Osteoblast (primary cell): Measurements from ENCODE around the gene MANEAL. TPM values are rescaled to one million over a fixed set of nuclear protein-coding genes. Genes with fewer than 3 reads are reported as not detected.

Source experiments
- DNase-seq: peaks from one replicate; pipeline ENCODE4 v3.0.0; 2011; ENCODE audit warnings: low spot score, mixed read lengths; ENCODE audit not compliant: insufficient read length; ENCODE audit errors: missing footprints
- H2AFZ ChIP-seq: 2 replicates; pipeline ENCODE4 v1.6.0; 2011; ENCODE audit warnings: mild to moderate bottlenecking, low read length
- H3K27ac ChIP-seq: 2 replicates; pipeline ENCODE4 v1.5.1; 2011; ENCODE audit warnings: mild to moderate bottlenecking, low read depth, low read length, moderate library complexity
- H3K27me3 ChIP-seq: 2 replicates; pipeline ENCODE4 v1.6.0; 2012; ENCODE audit warnings: mild to moderate bottlenecking, control low read depth, inconsistent platforms, low read length, moderate library complexity; ENCODE audit not compliant: insufficient read depth
- H3K36me3 ChIP-seq: 2 replicates; pipeline ENCODE4 v1.5.1; 2011; ENCODE audit warnings: mild to moderate bottlenecking, low read length, control low read depth, moderate library complexity; ENCODE audit not compliant: insufficient read depth
- H3K4me1 ChIP-seq: 2 replicates; pipeline ENCODE4 v1.5.1; 2011; ENCODE audit warnings: mild to moderate bottlenecking, low read length, control low read depth, moderate library complexity; ENCODE audit not compliant: insufficient read depth
- H3K4me2 ChIP-seq: 2 replicates; pipeline ENCODE4 v1.6.0; 2011; ENCODE audit warnings: mild to moderate bottlenecking, low read length; ENCODE audit not compliant: insufficient read depth
- H3K4me3 ChIP-seq: fragments of 200-600 bp; sonication (generic); 3 replicates; pipeline ENCODE4 v1.5.1; 2012; ENCODE audit warnings: mild to moderate bottlenecking, low read length, inconsistent platforms; ENCODE audit not compliant: insufficient read depth
- H3K79me2 ChIP-seq: 2 replicates; pipeline ENCODE4 v1.6.0; 2012; ENCODE audit warnings: mild to moderate bottlenecking, low read length, control low read depth, inconsistent platforms; ENCODE audit not compliant: insufficient read depth
- H3K9me3 ChIP-seq: 2 replicates; pipeline ENCODE4 v1.5.1; 2011; ENCODE audit warnings: low read depth, low read length, control low read depth
- H4K20me1 ChIP-seq: 2 replicates; pipeline ENCODE4 v1.6.0; 2012; ENCODE audit warnings: mild to moderate bottlenecking, low read length, control low read depth; ENCODE audit not compliant: insufficient read depth
- total RNA-seq: library from RNA; depleted of rRNA; stranded (reverse); fragments of >200 nt; gene quantifications from 2 replicates; pipeline ENCODE4 v1.2.3, GENCODE V29; 2012
- TF ChIP-seq, protein P1 (sequence below): IDR thresholded peaks from 2 replicates; pipeline ENCODE4 v1.5.1; 2011; ENCODE audit warnings: mild to moderate bottlenecking, low read depth, low read length, moderate library complexity; ENCODE audit errors: extremely low read depth

Gene MANEAL
- total RNA-seq, 1 donor, result 0.36 TPM

DNA sequence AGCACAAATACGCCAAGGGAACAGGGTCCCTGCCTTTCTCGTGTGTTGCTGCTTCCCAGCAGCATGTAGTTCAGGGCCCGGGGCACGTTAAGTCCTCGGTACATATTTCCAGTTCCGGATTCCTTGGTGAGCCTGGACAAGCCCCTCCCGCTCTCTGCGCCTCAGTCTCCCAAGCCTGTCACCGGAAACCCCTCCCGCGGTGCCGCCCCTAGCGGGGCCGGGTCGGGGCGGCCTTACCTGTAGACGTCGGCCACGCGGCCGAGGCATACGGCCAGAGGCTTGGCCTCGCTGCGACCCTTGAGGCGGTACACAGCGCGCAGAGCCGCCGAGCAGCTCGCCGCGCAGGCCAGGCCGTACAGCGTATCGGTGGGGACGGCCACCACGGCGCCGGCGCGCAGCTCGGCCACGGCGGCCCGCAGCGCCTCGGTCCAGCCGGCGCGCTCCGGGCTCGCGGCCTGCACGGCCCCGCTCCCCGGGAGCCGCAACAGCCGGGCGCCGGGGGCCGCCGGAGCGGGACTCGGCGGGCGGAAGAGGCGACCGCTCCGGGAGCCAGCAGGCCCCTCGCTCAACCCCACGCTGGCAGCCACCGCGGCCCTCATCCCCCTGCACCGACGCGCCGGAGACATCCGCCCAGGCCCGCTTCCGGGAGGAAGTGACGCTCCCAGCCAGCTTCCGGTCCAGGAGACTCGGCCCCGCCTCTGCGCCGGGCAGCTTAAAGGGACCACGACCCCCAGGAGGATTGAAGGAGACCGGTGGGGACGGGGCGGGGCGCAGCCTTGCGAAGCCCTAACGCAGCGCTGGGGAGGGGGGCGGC, 14.1 kb downstream of the MANEAL start, which contains the start of the genes C1orf122 and YRDC:
TSS of gene C1orf122 (plus strand) at position 236 of the 814 bp plus-strand sequence. CDS start 615 bp downstream, outside the sequence.
TSS of gene YRDC (minus strand) at position 654 of the 814 bp plus-strand sequence. CDS start at position 626, 28 bp downstream.
- Histone ChIP-seq H2AFZ (peak within 1 kb of the TSS; percentile 64), H3K79me2 (peaks cover 47% of the 10 kb centered on the region), H3K36me3 (peaks cover 53% of the 10 kb centered on the region), H3K9me3 (no peaks in the 10 kb centered on the region), H3K27ac (peak within 1 kb of the TSS; percentile 66), H3K4me1 (peaks cover 29% of the 10 kb centered on the region), H3K27me3 (no peaks in the 10 kb centered on the region), H3K4me3 (peak within 1 kb of the TSS; percentile 92), H3K4me2 (peak within 1 kb of the TSS; percentile 89), H4K20me1 (peaks cover 48% of the 10 kb centered on the region)
- DNase-seq, result peak; percentile 100
- TF ChIP-seq, protein P1, sequence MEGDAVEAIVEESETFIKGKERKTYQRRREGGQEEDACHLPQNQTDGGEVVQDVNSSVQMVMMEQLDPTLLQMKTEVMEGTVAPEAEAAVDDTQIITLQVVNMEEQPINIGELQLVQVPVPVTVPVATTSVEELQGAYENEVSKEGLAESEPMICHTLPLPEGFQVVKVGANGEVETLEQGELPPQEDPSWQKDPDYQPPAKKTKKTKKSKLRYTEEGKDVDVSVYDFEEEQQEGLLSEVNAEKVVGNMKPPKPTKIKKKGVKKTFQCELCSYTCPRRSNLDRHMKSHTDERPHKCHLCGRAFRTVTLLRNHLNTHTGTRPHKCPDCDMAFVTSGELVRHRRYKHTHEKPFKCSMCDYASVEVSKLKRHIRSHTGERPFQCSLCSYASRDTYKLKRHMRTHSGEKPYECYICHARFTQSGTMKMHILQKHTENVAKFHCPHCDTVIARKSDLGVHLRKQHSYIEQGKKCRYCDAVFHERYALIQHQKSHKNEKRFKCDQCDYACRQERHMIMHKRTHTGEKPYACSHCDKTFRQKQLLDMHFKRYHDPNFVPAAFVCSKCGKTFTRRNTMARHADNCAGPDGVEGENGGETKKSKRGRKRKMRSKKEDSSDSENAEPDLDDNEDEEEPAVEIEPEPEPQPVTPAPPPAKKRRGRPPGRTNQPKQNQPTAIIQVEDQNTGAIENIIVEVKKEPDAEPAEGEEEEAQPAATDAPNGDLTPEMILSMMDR, result no peak

GRCh38 chr1:37808369-37809319, 15.0 kb downstream of the MANEAL start:
- peak overlapping the region; percentile 11 for H2AFZ ChIP-seq
- H4K20me1 ChIP-seq, result peaks cover 48% of the 10 kb centered on the region
- H3K4me1 ChIP-seq, result peaks cover 29% of the 10 kb centered on the region
- peak overlapping the region; percentile 66 for H3K27ac ChIP-seq
- H3K79me2 ChIP-seq, result peaks cover 54% of the 10 kb centered on the region
- H3K9me3 ChIP-seq, result no peaks in the 10 kb centered on the region
- H3K4me3 ChIP-seq, result peak overlapping the region; percentile 92
- peaks cover 44% of the 10 kb centered on the region for H3K36me3 ChIP-seq
- TF ChIP-seq, protein P1, result peak; percentile 6
- DNase-seq, result peak; percentile 100
- H3K4me2 ChIP-seq, result peak overlapping the region; percentile 67
- no peaks in the 10 kb centered on the region for H3K27me3 ChIP-seq

GRCh38 chr1:37809942-37810341, 16.3 kb downstream of the MANEAL start:
- Histone ChIP-seq H3K4me3 (no peak overlapping the region), H2AFZ (no peak overlapping the region), H3K36me3 (peaks cover 34% of the 10 kb centered on the region), H3K27me3 (no peaks in the 10 kb centered on the region), H3K9me3 (no peaks in the 10 kb centered on the region), H3K4me1 (peaks cover 29% of the 10 kb centered on the region), H4K20me1 (peaks cover 44% of the 10 kb centered on the region), H3K27ac (peak overlapping the region; percentile 66), H3K4me2 (peak overlapping the region; percentile 46), H3K79me2 (peaks cover 62% of the 10 kb centered on the region)
- no peak for DNase-seq
- TF ChIP-seq, protein P1, result no peak
